Spleen (tissue), 11 donors: ENCODE measurements around the gene IL12RB2. TPM values are rescaled to one million over a fixed set of nuclear protein-coding genes. Genes with fewer than 3 reads are reported as not detected.

Experiments used
- DNase-seq: peaks from one replicate; pipeline ENCODE4 v3.0.0-alpha.2; 2020
- H3K27ac ChIP-seq, 8 donors: fragments of 200-600 bp; sonication (generic) in 7 of 8; 1 replicate in 4 of 8; 2 replicates in 4 of 8; pipeline versions ENCODE4 v1.5.0 to v1.8.0; 2016 to 2021; ENCODE audit warnings: inconsistent platforms in 4 of 8, mild to moderate bottlenecking in 4 of 8, moderate library complexity in 1 of 8
- H3K27me3 ChIP-seq, 7 donors: fragments of 200-600 bp; sonication (generic) in 6 of 7; replicated peaks in 1 of 7; 1 replicate in 4 of 7; 2 replicates in 3 of 7; pipeline versions ENCODE4 v1.5.0 to v1.8.0; 2016 to 2021; ENCODE audit warnings: inconsistent platforms in 3 of 7, mild to moderate bottlenecking in 1 of 7
- H3K36me3 ChIP-seq, 6 donors: fragments of 200-600 bp; sonication (generic) in 5 of 6; 1 replicate in 4 of 6; 2 replicates in 2 of 6; pipeline versions ENCODE4 v1.5.0 to v1.8.0; 2016 to 2021; ENCODE audit warnings: inconsistent platforms in 2 of 6
- H3K4me1 ChIP-seq, 6 donors: fragments of 200-600 bp; sonication (generic) in 5 of 6; 1 replicate in 3 of 6; 2 replicates in 3 of 6; pipeline versions ENCODE4 v1.5.0 to v1.8.0; 2016 to 2021; ENCODE audit warnings: inconsistent platforms in 3 of 6
- H3K4me3 ChIP-seq, 8 donors: fragments of 200-600 bp; sonication (generic) in 7 of 8; 1 replicate in 4 of 8; 2 replicates in 4 of 8; pipeline versions ENCODE4 v1.5.0 to v1.8.0; 2016 to 2021; ENCODE audit warnings: inconsistent platforms in 4 of 8, mild to moderate bottlenecking in 4 of 8, moderate library complexity in 2 of 8
- H3K9me3 ChIP-seq, 8 donors: fragments of 200-600 bp; sonication (generic) in 7 of 8; 1 replicate in 4 of 8; 2 replicates in 4 of 8; pipeline versions ENCODE4 v1.5.0 to v1.8.0; 2016 to 2021; ENCODE audit warnings: inconsistent platforms in 4 of 8
- CTCF ChIP-seq, 11 experiments: fragments of 200-600 bp in 7 of 11; fragments of 450-650 bp in 4 of 11; sonication (generic) in 4 of 11; IDR thresholded peaks in 8 of 11; conservative IDR thresholded peaks in 3 of 11; 1 replicate in 7 of 11; 2 replicates in 4 of 11; pipeline versions ENCODE4 v1.4.0 to v1.8.0; 2016 to 2021; ENCODE audit warnings: antibody characterized with exemption in 11 of 11, inconsistent platforms in 4 of 11, mild to moderate bottlenecking in 1 of 11
- POLR2A ChIP-seq, 3 donors: fragments of 450-650 bp; IDR thresholded peaks; one replicate each; pipeline ENCODE4 v1.5.1; 2017; ENCODE audit warnings: antibody characterized with exemption in 3 of 3, mild to moderate bottlenecking in 1 of 3
- POLR2AphosphoS5 ChIP-seq, 3 donors: sonication (generic); formaldehyde crosslinking; IDR thresholded peaks; one replicate each; pipeline ENCODE4 v1.5.1; 2017; ENCODE audit warnings: antibody characterized with exemption in 3 of 3
- WGBS, 5 donors: extraction: QIAGEN DNeasy Blood & Tissue Kit in 3 of 5; methylation state at CpG; one replicate each; pipeline versions ENCODE4 v1.1.5 to v1.1.7; 2013 to 2018; 5-methylcytosine and 5-hydroxymethylcytosine counted together
- intact Hi-C: fragments of 100-400 bp; cut with DNase I; formaldehyde crosslinking; loops from one replicate; pipeline ENCODE4 v1.15.0; 2023; ENCODE audit warnings: low total_unique reads
- polyA plus RNA-seq, 3 donors: library from polyadenylated mRNA; stranded (reverse); fragments of 200-250 nt; gene quantifications; one replicate each; pipeline ENCODE4 v1.2.1, GENCODE V29; 2013
- total RNA-seq, 7 donors: library from RNA; depleted of rRNA in 3 of 7; stranded (reverse); fragments of >200 nt in 3 of 7; fragmentation: NEBNext Ultra II Directional in 4 of 7; extraction: Animal tissue kit (Norgen Biotek cat#: 25700) in 4 of 7; gene quantifications; one replicate each; pipeline versions ENCODE4 v1.1.0 to v1.2.1, GENCODE V29; 2016 to 2021
- donor health status: healthy with polysubstance abuse.
- donor health status: DM: no; HTN: no; CAD: no; lungs with moderate emphysema.
- donor health status: DM: no; HTN: no; CAD: no.
- donor health status: Bipolar disorder and iron deficiency.
- donor health status: healthy.
- donor health status: DM: no; HTN: no; CAD: no.
- donor health status: DM: yes; HTN: yes; CAD: no.

Gene IL12RB2
- total and polyA plus RNA-seq, 10 donors: 0.17 to 6.0 (median 1.9) TPM

DNA sequence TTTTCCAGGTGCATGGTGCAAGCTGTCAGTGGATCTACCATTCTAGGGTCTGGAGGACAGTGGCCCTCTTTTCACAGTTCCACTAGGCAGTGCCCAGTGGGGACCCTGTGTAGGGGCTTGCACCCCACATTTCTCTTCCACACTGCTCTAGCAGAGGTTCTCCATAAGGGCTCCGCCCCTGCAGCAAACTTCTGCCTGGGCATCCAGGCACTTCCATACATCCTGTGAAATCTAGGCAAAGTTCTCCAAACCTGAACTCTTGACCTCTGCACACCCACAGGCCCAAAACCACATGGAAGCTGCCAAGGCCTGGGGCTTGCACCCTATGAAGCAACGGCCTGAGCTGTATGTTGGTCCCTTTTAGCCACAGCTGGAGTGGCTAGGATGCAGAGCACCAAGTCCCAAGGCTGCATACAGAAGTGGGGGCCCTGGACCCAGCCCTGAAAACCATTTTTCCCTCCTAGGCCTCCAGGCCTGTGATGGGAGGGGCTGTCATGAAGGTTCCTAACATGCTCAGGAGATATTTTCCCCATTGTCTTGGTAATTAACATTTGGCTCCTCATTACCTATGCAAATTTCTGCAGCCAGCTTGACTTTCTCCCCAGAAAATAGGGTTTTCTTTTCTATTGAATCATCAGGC is 76.4 kb downstream of the IL12RB2 start:
- no peaks in the 10 kb centered on the region for H3K27me3 ChIP-seq
- no peak overlapping the region for H3K4me3 ChIP-seq
- TF ChIP-seq CTCF (IDR thresholded peaks at IDR 0.05 in 8 of 11, conservative IDR thresholded peaks at IDR 0.05 in 3 of 11) (no peak), POLR2A (IDR thresholded peaks at IDR 0.05) (no peak), POLR2AphosphoS5 (IDR thresholded peaks at IDR 0.05) (no peak)
- intact Hi-C loops: no loop called here
- no peak overlapping the region for H3K27ac ChIP-seq
- no peaks in the 10 kb centered on the region for H3K4me1 ChIP-seq
- DNase-seq: no peak
- H3K36me3 ChIP-seq: peaks cover 0 to 23% (median 0%) of the 10 kb centered on the region in 6 donors
- 76 to 100% (median 92%) methylated on average over 2 of the region's 2 CpGs for WGBS, 5 donors
- H3K9me3 ChIP-seq: peaks cover 0 to 33% (median 28%) of the 10 kb centered on the region in 8 donors

GRCh38 chr1:67390041-67390887 is 82.6 kb downstream of the IL12RB2 start:
- 89 to 99% (median 94%) methylated on average over 3 of the region's 3 CpGs for WGBS, 5 donors
- DNase-seq: no peak

GRCh38 chr1:67393240-67393639 is 85.6 kb downstream of the IL12RB2 start:
- TF ChIP-seq POLR2A (IDR thresholded peaks at IDR 0.05) (no peak), CTCF (IDR thresholded peaks at IDR 0.05 in 8 of 11, conservative IDR thresholded peaks at IDR 0.05 in 3 of 11) (no peak), POLR2AphosphoS5 (IDR thresholded peaks at IDR 0.05) (no peak)
- Histone ChIP-seq H3K4me3 (no peak overlapping the region), H3K27ac (no peak overlapping the region), H3K27me3 (no peaks in the 10 kb centered on the region), H3K9me3 (no peaks in the 10 kb centered on the region), H3K4me1 (no peaks in the 10 kb centered on the region), H3K36me3 (peaks cover 0 to 48% (median 2%) of the 10 kb centered on the region in 6 donors)
- intact Hi-C loops: no loop called here
- WGBS, 5 donors: 85 to 91% (median 86%) methylated on average over 11 to 12 of the region's 12 CpGs
- DNase-seq: no peak

More at GRCh38 chr1:67390041-67390887, 82.6 kb downstream of the IL12RB2 start:
- no peaks in the 10 kb centered on the region for H3K27me3 ChIP-seq
- TF ChIP-seq POLR2AphosphoS5 (IDR thresholded peaks at IDR 0.05) (no peak), POLR2A (IDR thresholded peaks at IDR 0.05) (no peak), CTCF (IDR thresholded peaks at IDR 0.05 in 8 of 11, conservative IDR thresholded peaks at IDR 0.05 in 3 of 11) (no peak)
- H3K36me3 ChIP-seq: peaks cover 0 to 26% (median 2%) of the 10 kb centered on the region in 6 donors
- H3K4me3 ChIP-seq: no peak overlapping the region
- H3K4me1 ChIP-seq: no peaks in the 10 kb centered on the region
- H3K9me3 ChIP-seq: peaks cover 0 to 6% (median 5%) of the 10 kb centered on the region in 8 donors
- no peak overlapping the region for H3K27ac ChIP-seq
- intact Hi-C loops: no loop called here

- no peaks in the 10 kb centered on the region for H3K9me3 ChIP-seq
- no peaks in the 10 kb centered on the region for H3K4me1 ChIP-seq
- H3K27me3 ChIP-seq: no peaks in the 10 kb centered on the region
- intact Hi-C loops: no loop called here
- peaks cover 0 to 48% (median 2%) of the 10 kb centered on the region in 6 donors for H3K36me3 ChIP-seq
- no peak for DNase-seq
- 67 to 94% (median 92%) methylated on average over 3 of the region's 3 CpGs for WGBS, 5 donors
- TF ChIP-seq POLR2AphosphoS5 (IDR thresholded peaks at IDR 0.05) (no peak), CTCF (IDR thresholded peaks at IDR 0.05 in 8 of 11, conservative IDR thresholded peaks at IDR 0.05 in 3 of 11) (no peak), POLR2A (IDR thresholded peaks at IDR 0.05) (no peak)
- no peak overlapping the region for H3K27ac ChIP-seq
- no peak overlapping the region for H3K4me3 ChIP-seq
Measured at GRCh38 chr1:67393737-67394136, 86.1 kb downstream of the IL12RB2 start.
